PFSK-1 (cell line): ENCODE measurements around the gene MTUS2.

ENCODE experiments used
- FOXP2 ChIP-seq: optimal IDR thresholded peaks from 2 replicates; pipeline ENCODE3; 2011; ENCODE audit warnings: borderline replicate concordance, control low read depth, inconsistent platforms; ENCODE audit not compliant: insufficient read depth; ENCODE audit errors: extremely low read length, extremely low read depth
- POLR2AphosphoS5 ChIP-seq: IDR thresholded peaks from 2 replicates; pipeline ENCODE4 v1.6.1; 2012; ENCODE audit warnings: low read depth, mild to moderate bottlenecking, control low read depth, low read length, moderate library complexity
- SIN3A ChIP-seq: IDR thresholded peaks from 2 replicates; pipeline ENCODE4 v1.6.1; 2012; ENCODE audit warnings: mild to moderate bottlenecking, low read length, moderate library complexity, borderline replicate concordance; ENCODE audit not compliant: insufficient read depth
- TAF1 ChIP-seq: IDR thresholded peaks from 2 replicates; pipeline ENCODE4 v1.6.1; 2012; ENCODE audit warnings: low read length, control low read depth, borderline replicate concordance; ENCODE audit not compliant: insufficient read depth
- TF ChIP-seq, protein P1 (sequence below), 2 experiments: IDR thresholded peaks; 2 replicates each; pipeline versions ENCODE4 v1.6.1 to v1.8.0; 2011 to 2012; ENCODE audit warnings: low read depth in 2 of 2, low read length in 2 of 2, control low read depth in 1 of 2, inconsistent platforms in 1 of 2, mild to moderate bottlenecking in 1 of 2, moderate library complexity in 1 of 2; ENCODE audit not compliant: insufficient read depth in 1 of 2

MTUS2 gene

GRCh38 chr13:29281932-29282495 is 461.9 kb downstream of the MTUS2 start:
- no peak for TF ChIP-seq SIN3A
- TF ChIP-seq TAF1 = no peak
- no peak for TF ChIP-seq FOXP2
- TF ChIP-seq, protein P1, sequence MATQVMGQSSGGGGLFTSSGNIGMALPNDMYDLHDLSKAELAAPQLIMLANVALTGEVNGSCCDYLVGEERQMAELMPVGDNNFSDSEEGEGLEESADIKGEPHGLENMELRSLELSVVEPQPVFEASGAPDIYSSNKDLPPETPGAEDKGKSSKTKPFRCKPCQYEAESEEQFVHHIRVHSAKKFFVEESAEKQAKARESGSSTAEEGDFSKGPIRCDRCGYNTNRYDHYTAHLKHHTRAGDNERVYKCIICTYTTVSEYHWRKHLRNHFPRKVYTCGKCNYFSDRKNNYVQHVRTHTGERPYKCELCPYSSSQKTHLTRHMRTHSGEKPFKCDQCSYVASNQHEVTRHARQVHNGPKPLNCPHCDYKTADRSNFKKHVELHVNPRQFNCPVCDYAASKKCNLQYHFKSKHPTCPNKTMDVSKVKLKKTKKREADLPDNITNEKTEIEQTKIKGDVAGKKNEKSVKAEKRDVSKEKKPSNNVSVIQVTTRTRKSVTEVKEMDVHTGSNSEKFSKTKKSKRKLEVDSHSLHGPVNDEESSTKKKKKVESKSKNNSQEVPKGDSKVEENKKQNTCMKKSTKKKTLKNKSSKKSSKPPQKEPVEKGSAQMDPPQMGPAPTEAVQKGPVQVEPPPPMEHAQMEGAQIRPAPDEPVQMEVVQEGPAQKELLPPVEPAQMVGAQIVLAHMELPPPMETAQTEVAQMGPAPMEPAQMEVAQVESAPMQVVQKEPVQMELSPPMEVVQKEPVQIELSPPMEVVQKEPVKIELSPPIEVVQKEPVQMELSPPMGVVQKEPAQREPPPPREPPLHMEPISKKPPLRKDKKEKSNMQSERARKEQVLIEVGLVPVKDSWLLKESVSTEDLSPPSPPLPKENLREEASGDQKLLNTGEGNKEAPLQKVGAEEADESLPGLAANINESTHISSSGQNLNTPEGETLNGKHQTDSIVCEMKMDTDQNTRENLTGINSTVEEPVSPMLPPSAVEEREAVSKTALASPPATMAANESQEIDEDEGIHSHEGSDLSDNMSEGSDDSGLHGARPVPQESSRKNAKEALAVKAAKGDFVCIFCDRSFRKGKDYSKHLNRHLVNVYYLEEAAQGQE (IDR thresholded peaks at IDR 0.05; ENCODE audit: insufficient read depth in 1 of 2, low read depth in 2 of 2, low read length in 2 of 2) = no peak
- no peak for TF ChIP-seq POLR2AphosphoS5

DNA sequence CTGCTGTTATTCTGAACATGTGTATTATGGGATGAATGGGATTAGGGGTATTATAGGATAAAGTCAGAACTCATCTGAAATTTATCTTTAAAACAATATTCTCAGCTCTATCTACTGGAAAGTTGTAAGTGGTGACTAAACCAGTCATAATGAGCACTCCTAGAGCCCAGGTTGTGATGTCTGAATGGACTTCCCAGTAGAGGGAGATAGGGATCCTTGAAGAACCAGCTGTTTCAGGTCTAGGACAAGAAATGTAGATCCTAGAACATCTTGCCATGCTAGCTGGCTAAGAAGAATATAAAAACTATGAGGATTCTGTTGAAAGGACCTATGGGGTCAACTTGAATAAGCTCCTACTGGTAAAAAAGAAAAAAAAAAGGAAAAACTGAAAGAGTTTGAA is 464.6 kb downstream of the MTUS2 start:
- TF ChIP-seq TAF1 (no peak), FOXP2 (no peak), SIN3A (no peak)
- TF ChIP-seq, protein P1 (IDR thresholded peaks at IDR 0.05; ENCODE audit: insufficient read depth in 1 of 2, low read depth in 2 of 2, low read length in 2 of 2) = no peak

DNA sequence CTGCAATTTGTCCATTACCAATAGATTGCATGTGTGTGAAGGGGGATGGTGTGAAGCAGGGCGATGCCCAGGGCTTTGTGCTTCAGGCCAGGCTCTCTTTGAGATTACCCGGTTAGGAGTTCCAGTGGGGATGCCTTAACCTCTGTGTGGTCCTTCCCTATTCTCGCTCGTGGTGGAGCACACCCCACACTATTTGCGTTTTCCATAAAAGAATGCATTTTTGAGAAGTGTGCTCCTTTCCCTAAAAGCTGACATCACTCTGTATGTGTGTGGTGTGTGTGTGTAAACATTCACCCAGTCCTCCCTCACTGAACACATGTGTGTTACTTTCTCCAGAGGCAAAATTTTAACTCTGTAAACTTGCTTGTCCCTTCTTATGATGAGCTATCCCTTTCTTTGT is 467.1 kb downstream of the MTUS2 start:
- TF ChIP-seq, protein P1 (IDR thresholded peaks at IDR 0.05; ENCODE audit: insufficient read depth in 1 of 2, low read depth in 2 of 2, low read length in 2 of 2) = no peak
- TF ChIP-seq SIN3A (no peak), POLR2AphosphoS5 (no peak), FOXP2 (no peak), TAF1 (no peak)

DNA sequence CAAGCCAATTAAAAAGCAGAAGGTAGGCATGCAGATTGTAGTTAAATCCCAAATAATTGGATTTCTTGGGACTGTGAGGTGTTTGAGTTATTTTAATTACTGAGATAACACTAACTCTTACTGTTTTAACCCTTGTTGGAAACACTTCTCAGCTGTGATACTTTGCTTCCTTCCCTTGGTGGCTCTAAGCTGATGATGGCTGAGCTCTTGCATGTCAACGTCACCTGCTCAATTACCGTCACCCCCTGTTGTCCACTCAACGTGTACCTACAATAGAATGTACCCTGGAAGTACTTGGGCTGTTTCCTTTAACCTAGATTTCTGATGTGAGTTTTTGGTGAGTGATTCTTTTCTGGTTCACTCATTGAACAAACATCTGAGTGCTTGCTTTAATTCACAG is 471.9 kb downstream of the MTUS2 start:
- TF ChIP-seq TAF1 (no peak), SIN3A (no peak), POLR2AphosphoS5 (no peak), FOXP2 (no peak)
- TF ChIP-seq, protein P1 (IDR thresholded peaks at IDR 0.05; ENCODE audit: insufficient read depth in 1 of 2, low read depth in 2 of 2, low read length in 2 of 2) = no peak

DNA sequence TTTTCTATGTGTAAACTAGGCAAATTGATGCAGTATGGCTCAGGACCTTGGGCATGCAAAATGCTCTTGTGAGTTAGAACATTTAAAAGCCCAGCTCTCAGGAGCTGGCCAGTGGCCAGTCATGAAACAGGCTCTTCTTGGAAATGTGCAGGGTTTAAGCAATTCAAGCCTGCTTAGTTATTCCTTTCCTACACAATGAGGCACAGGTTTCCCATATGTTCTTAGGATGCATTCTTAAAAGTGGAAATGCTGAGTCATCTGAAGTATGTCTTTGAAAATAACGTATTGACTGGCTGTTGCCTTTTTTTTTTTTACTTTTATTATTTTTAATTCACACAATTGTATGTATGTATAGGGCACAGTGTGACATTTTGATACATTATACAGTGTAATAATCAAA is 474.7 kb downstream of the MTUS2 start:
- TF ChIP-seq SIN3A = no peak
- no peak for TF ChIP-seq FOXP2
- no peak for TF ChIP-seq TAF1
- TF ChIP-seq, protein P1 (IDR thresholded peaks at IDR 0.05; ENCODE audit: insufficient read depth in 1 of 2, low read depth in 2 of 2, low read length in 2 of 2) = no peak
- no peak for TF ChIP-seq POLR2AphosphoS5
